ENCODE measurements around the gene TMEM125. TPM values are rescaled to one million over a fixed set of nuclear protein-coding genes. Genes with fewer than 3 reads are reported as not detected.

Gene TMEM125
- total and polyA plus RNA-seq, 12 donors: 0.15 to 0.37 (median 0.22) TPM; not detected in 6

GRCh38 chr1:43293176-43293575 is 23.4 kb downstream of the TMEM125 start:
- peak overlapping the region in 5 of 10 donors; percentile 71 to 86 (median 77) for H3K27ac ChIP-seq
- intact Hi-C loops (cut with DNase I): no loop called here
- no peak for ATAC-seq

GRCh38 chr1:43293896-43294760 is 24.3 kb downstream of the TMEM125 start:
- ATAC-seq (peak in 7 of 8 donors; percentile 29 to 78 (median 58)), DNase-seq (no peak)
- no peak overlapping the region for H3K4me3 ChIP-seq
- no peak for TF ChIP-seq CTCF (IDR thresholded peaks at IDR 0.05)
- intact Hi-C loops (cut with DNase I): no loop called here
- peak overlapping the region in 9 of 10 donors; percentile 20 to 87 (median 77) for H3K27ac ChIP-seq
- peaks cover 11 to 67% (median 28%) of the 10 kb centered on the region in 9 donors for H3K4me1 ChIP-seq
- H3K36me3 ChIP-seq: no peaks in the 10 kb centered on the region
- H3K9me3 ChIP-seq: no peaks in the 10 kb centered on the region
- no peaks in the 10 kb centered on the region for H3K27me3 ChIP-seq
- WGBS, 2 donors: 78 to 85% methylated on average over 7 of the region's 7 CpGs

More at GRCh38 chr1:43293176-43293575, 23.4 kb downstream of the TMEM125 start:
- no peaks in the 10 kb centered on the region for H3K36me3 ChIP-seq
- H3K9me3 ChIP-seq: no peaks in the 10 kb centered on the region
- H3K27me3 ChIP-seq: no peaks in the 10 kb centered on the region
- 78 to 88% methylated on average over 2 of the region's 2 CpGs for WGBS, 2 donors
- TF ChIP-seq CTCF (IDR thresholded peaks at IDR 0.05): no peak
- H3K4me3 ChIP-seq: no peak overlapping the region
- peaks cover 11 to 63% (median 28%) of the 10 kb centered on the region in 9 donors for H3K4me1 ChIP-seq
- DNase-seq: no peak

- 76 to 81% methylated on average over 8 of the region's 8 CpGs for WGBS, 2 donors
- Histone ChIP-seq H3K4me1 (peaks cover 11 to 69% (median 28%) of the 10 kb centered on the region in 9 donors), H3K27ac (peak overlapping the region; percentile 11 to 87 (median 74)), H3K27me3 (no peaks in the 10 kb centered on the region), H3K4me3 (no peak overlapping the region), H3K36me3 (no peaks in the 10 kb centered on the region), H3K9me3 (no peaks in the 10 kb centered on the region)
- no peak for DNase-seq
- no peak for ATAC-seq
- no peak for TF ChIP-seq CTCF (IDR thresholded peaks at IDR 0.05)
- intact Hi-C loops (cut with DNase I): loop anchor here in 3 of 10 donors (5.0 kb wide), 3 partner anchors 53 to 63 kb away; partner anchors contain the start of gene CDC20 (in 1 of the 3)
Observed at GRCh38 chr1:43294761-43295160, 25.0 kb downstream of the TMEM125 start.

- DNase-seq (no peak), ATAC-seq (no peak)
- Histone ChIP-seq H3K27me3 (no peaks in the 10 kb centered on the region), H3K27ac (peak overlapping the region; percentile 13 to 87 (median 52)), H3K4me3 (no peak overlapping the region), H3K9me3 (no peaks in the 10 kb centered on the region), H3K36me3 (no peaks in the 10 kb centered on the region), H3K4me1 (peaks cover 11 to 76% (median 28%) of the 10 kb centered on the region in 9 donors)
- no peak for TF ChIP-seq CTCF (IDR thresholded peaks at IDR 0.05)
- intact Hi-C loops (cut with DNase I): loop anchor here in 3 of 10 donors (5.0 kb wide), 3 partner anchors 51 to 61 kb away; partner anchors contain the start of gene CDC20 (in 1 of the 3)
- WGBS, 2 donors: 58 to 73% methylated on average over 1 of the region's 1 CpG
Observed at GRCh38 chr1:43296207-43296606, 26.4 kb downstream of the TMEM125 start.
